ENCODE measurements around the gene SLC37A2.

GRCh38 chr11:125093502-125093901, 30.4 kb downstream of the SLC37A2 start:
- no peak for TF ChIP-seq EZH2 (IDR thresholded peaks at IDR 0.05; ENCODE audit: insufficient read depth, poor library complexity, severe bottlenecking)
- TF ChIP-seq EZH2phosphoT487 (IDR thresholded peaks at IDR 0.05; ENCODE audit: insufficient read depth, low read depth) = no peak
